ENCODE data around the gene IST1. TPM values are rescaled to one million over a fixed set of nuclear protein-coding genes. Genes with fewer than 3 reads are reported as not detected.
A peak's percentile ranks its signal among the peaks of the same experiment; 100 is the strongest.

The IST1 gene
- total RNA-seq, 1 experiment from 2014 or later = 206 TPM

DNA sequence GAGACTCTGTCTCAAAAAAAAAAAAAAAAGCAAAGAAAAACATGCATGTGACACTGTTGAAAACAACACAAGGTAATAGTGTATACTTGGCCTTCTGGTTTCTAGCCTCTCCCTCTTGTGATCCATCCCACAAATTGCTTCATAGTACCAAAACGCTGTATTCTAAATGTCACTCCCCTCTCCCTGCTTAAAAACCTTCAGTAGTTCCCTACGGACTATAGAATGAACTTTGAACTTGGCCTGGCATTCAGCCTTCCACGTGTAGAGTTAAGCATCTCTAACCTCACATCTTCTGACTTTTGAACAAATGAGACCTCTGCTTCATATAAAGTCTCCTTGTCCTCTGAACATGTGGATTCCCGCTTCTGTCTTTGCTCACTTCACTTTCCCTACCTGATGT is 16.4 kb upstream of the IST1 start:
- no TSS peak for BruUV-seq (replicated peaks)
- intact Hi-C loops (cut with micrococcal nuclease; ENCODE audit: unreplicated experiment) = no loop called here
- Histone ChIP-seq H3K27me3 (replicated peaks; ENCODE audit: insufficient read depth, low read depth, low read length, poor library complexity) (no peaks in the 10 kb centered on the region), H3K9me3 (ENCODE audit: low read depth, low read length, poor library complexity, severe bottlenecking) (no peaks in the 10 kb centered on the region), H3K27ac (ENCODE audit: low read depth, low read length, poor library complexity, severe bottlenecking) (no peak overlapping the region), H3K4me3 (ENCODE audit: low read depth, low read length, poor library complexity, severe bottlenecking) (no peak overlapping the region), H3K4me1 (ENCODE audit: insufficient read depth, low read length, poor library complexity, severe bottlenecking) (peaks cover 7% of the 10 kb centered on the region), H3K36me3 (ENCODE audit: insufficient read depth, low read length, poor library complexity, severe bottlenecking) (peaks cover 21% of the 10 kb centered on the region)
- TF ChIP-seq EZH2 (IDR thresholded peaks at IDR 0.05; ENCODE audit: borderline replicate concordance, low read depth, low read length, poor library complexity, severe bottlenecking) = no peak
- TF ChIP-seq CTCF (conservative IDR thresholded peaks at IDR 0.05; ENCODE audit: low read depth, low read length) = no peak
- ChIA-PET POLR2A (ENCODE audit: low non-redundant PET) (no interaction called here), CTCF (no interaction called here)
- DNase-seq (ENCODE audit: low spot score) = no peak

DNA sequence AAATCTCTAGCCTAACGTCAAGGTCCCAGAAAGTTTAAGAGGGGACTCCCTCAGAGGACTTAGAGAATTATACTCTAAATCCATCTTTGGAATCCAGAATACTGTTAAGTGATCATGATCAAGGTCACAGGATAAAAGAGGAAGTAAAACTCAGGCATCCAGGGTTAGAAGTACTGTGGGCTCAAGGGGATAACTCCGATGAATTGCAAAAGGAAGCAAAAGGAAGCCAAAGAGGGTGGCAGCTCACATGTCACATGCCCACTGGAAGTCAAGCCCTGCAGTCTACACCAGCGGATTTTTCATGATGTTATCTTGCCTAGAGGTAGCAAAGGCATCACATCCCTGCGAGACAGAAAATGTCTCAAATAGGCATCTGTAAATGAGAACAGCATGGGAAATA is 15.2 kb upstream of the IST1 start:
- H3K9me3 ChIP-seq (ENCODE audit: low read depth, low read length, poor library complexity, severe bottlenecking) = no peaks in the 10 kb centered on the region
- no peak for DNase-seq (ENCODE audit: low spot score)
- H3K27me3 ChIP-seq (replicated peaks; ENCODE audit: insufficient read depth, low read depth, low read length, poor library complexity) = no peaks in the 10 kb centered on the region
- H3K4me1 ChIP-seq (ENCODE audit: insufficient read depth, low read length, poor library complexity, severe bottlenecking) = peaks cover 7% of the 10 kb centered on the region
- peaks cover 21% of the 10 kb centered on the region for H3K36me3 ChIP-seq (ENCODE audit: insufficient read depth, low read length, poor library complexity, severe bottlenecking)
- no peak overlapping the region for H3K27ac ChIP-seq (ENCODE audit: low read depth, low read length, poor library complexity, severe bottlenecking)
- intact Hi-C loops (cut with micrococcal nuclease; ENCODE audit: unreplicated experiment) = no loop called here
- no peak overlapping the region for H3K4me3 ChIP-seq (ENCODE audit: low read depth, low read length, poor library complexity, severe bottlenecking)
- TF ChIP-seq EZH2 (IDR thresholded peaks at IDR 0.05; ENCODE audit: borderline replicate concordance, low read depth, low read length, poor library complexity, severe bottlenecking) (no peak), CTCF (conservative IDR thresholded peaks at IDR 0.05; ENCODE audit: low read depth, low read length) (no peak)
- POLR2A ChIA-PET (ENCODE audit: low non-redundant PET) = interaction anchor here (0.6 kb wide), 1 partner anchor 17 kb away, joined by 3 read pairs; no protein-coding TSS in a partner anchor
- CTCF ChIA-PET = no interaction called here
- no TSS peak for BruUV-seq (replicated peaks)

- POLR2A ChIA-PET (ENCODE audit: low non-redundant PET) = interaction anchor here (0.6 kb wide), 1 partner anchor 71 kb away, joined by 3 read pairs; no protein-coding TSS in a partner anchor
- H3K36me3 ChIP-seq (ENCODE audit: insufficient read depth, low read length, poor library complexity, severe bottlenecking) = peaks cover 16% of the 10 kb centered on the region
- no peak overlapping the region for H3K27ac ChIP-seq (ENCODE audit: low read depth, low read length, poor library complexity, severe bottlenecking)
- DNase-seq (ENCODE audit: low spot score) = peak; percentile 86
- H3K4me1 ChIP-seq (ENCODE audit: insufficient read depth, low read length, poor library complexity, severe bottlenecking) = peaks cover 7% of the 10 kb centered on the region
- CTCF ChIA-PET = interaction anchor here (0.5 to 1.5 kb wide), 6 partner anchors 10 to 79 kb away, joined by 3 to 6 read pairs (median 4); no protein-coding TSS in a partner anchor
- H3K4me3 ChIP-seq (ENCODE audit: low read depth, low read length, poor library complexity, severe bottlenecking) = peak overlapping the region; percentile 99
- BruUV-seq (replicated peaks) = TSS peak; percentile 54
- TF ChIP-seq CTCF (conservative IDR thresholded peaks at IDR 0.05; ENCODE audit: low read depth, low read length) = peak; percentile 86
- no peak for TF ChIP-seq EZH2 (IDR thresholded peaks at IDR 0.05; ENCODE audit: borderline replicate concordance, low read depth, low read length, poor library complexity, severe bottlenecking)
- intact Hi-C loops (cut with micrococcal nuclease; ENCODE audit: unreplicated experiment) = no loop called here
- no peaks in the 10 kb centered on the region for H3K9me3 ChIP-seq (ENCODE audit: low read depth, low read length, poor library complexity, severe bottlenecking)
- no peaks in the 10 kb centered on the region for H3K27me3 ChIP-seq (replicated peaks; ENCODE audit: insufficient read depth, low read depth, low read length, poor library complexity)
These were observed 12.7 kb upstream of the IST1 start for GRCh38 chr16:71882505-71883167.

All from A673 (cell line).